NCI-H1436 treated with DMSO at 0.1 percent for 48 hours (cell line): ENCODE data around the gene TUBGCP2.
"Not testable (repeated sequence)": the region's sequence is repeated elsewhere in the genome, so short reads cannot be mapped to it uniquely, and the experiment has no call there.

Source experiments
- DNase-seq: peaks from one replicate; lab custom pipeline; 2025; lab: John Stamatoyannopoulos, UW

The TUBGCP2 gene

DNA sequence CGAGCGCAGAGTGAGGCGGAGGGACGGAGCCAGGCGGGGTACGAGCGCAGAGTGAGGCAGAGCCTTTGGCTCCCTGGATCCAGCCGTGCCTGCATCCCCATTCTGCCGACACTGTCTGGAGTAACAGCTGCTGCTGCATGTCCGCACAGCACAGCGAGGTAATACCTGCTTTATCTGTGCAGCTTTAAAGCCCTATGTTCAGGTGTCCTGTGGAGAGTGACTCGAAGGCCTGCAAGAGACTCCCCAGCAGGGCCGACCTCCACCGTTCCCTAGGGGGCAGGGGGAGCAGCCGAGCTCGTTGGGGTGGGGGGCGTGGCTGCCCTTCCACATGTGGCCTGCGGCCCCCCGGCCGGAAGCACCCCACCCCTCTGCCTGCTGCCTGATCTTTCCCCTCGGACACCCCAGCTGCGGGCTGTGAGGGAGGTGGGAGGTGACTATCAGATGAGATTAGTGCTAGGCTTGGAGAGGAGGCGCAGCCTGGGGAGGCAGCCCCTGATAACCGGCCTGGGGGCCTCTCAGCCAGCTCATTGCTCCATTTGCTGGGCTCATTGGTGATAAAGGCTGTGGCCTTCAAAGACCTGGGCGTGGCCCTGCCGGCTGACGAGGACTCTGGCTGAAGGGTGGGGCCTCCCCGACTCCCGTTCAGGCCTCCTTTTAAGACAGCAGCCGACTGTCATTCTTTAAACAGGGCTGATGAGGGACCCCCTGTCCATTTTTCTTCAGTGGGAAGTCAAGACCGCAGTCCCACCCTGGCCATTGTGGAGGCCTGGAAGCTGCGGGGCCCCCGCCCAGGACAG lies 63.0 kb downstream of the TUBGCP2 start:
- no peak for DNase-seq

DNA sequence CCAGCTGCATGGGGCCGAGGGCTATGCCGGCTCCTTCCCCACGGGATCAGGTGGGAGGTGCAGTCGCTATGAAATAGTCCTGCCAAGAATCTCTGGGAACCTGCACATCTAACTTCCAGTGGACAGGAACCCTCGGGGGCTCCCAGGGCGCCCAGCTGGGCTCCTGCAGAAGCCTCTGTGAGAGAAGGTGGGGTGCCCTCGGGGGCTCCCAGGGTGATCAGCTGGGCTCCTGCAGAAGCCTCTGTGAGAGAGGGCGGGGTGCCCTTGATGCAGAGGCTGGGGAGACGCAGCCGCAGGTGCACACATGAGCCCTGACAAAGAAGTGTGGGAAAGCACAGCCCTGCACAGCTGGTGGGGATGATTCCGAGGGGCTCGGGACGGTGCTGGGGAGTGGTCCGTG lies 65.1 kb downstream of the TUBGCP2 start:
- no peak for DNase-seq

DNA sequence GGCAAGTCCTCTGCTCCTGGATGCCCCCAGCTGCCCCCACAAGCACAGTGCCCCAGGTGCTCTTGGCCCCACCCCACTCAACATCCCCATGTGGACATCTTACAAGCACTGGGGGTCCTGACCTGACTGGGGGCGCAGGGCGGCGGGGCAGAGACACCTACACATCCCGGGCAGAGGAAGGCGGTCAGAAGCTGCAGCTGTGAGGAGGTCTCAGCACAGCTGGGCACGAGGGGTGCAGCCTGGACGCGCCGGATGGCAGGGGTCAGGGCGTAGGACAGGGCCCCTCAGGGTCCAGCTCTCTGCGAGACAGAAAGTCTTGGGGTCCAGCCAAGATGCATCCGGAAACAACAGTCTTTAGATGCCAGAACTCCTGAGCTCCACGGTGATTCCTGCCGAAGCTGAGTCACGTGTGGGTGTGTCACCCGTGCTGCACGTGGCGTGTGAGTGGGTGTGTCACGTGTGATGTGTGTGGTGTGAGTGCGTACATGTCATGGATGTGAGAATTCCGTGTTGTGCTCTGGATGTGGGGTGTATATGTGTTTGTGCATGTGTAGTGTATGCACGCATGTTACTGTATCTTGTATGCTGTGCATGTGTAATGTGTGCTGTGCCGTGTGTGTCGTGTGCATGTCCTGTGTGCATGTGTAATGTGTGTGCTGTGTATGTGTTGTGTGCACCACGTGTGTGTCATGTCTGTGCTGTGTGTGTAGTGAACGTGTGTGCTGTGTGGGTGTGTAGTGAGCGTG lies 65.9 kb downstream of the TUBGCP2 start:
- no peak for DNase-seq

DNA sequence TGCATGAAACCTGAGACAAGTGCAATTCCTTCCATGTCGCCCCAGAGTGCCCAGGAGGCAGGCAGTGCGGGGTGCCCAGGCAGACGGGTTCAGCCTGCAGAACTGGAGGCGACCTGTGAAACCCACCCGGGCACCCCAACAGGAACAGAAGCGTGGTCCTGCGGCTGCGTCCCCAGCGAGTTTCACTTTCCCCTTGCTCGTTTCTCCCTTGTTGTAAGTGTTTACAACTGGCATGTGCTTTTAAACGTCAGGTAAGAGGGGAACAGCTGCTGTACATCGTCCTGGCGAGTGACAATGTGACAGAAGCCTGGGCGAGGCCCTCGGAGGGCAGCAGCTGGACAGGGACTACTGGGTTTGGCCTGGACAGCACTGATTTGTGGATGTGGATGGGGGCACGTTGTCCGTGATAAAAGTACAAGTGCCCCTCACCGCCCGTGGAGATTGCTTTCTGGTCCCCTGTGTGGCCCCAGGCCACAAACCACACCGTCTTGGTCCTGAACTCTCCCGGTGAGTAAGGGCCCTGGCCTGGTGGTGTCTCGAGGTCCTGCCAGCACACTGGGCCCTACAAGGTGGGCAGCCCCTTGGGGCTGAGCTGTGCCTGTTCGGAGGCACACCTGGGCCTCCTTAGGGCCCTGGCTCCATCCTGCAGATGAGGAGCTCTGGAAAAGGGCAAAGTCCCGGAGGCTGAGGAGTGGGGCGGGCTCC lies 67.0 kb downstream of the TUBGCP2 start:
- DNase-seq = no peak

DNA sequence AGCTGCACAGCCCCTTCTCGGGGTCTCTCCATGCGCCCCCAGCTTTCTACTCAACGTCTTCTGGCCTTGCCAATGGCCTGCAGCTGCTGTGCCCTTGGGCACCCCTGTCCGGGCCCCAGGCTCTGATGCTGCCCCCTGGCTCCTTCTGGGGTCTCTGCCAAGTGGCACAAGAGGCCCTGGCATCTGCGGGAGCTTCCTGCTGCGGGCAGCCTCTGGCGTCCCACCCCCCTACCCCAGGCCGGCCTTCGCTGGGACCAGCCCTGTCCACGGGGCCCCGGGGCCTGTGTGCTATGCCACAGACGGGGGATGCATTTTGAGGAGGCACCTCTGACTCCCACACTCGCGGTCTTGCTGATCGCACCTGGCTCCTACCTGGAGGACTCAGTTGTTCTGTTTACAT lies 68.7 kb downstream of the TUBGCP2 start:
- no peak for DNase-seq

DNA sequence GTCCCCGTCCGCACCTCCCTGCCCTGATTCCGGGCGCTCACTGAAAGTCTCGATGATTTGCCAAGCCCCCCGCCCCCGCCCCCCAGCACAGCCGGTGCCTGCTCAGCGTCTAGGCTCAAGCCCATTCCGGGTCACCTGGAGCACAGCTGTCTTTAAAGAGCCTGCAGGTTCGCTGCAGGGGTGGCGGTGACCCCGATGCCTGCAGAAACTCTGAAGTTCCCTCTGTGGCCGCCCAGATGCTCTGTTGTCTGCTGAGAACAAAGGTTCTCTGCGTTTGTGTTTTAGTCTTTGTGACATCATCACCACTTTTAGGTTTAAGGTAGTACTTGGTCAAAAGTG lies 70.2 kb downstream of the TUBGCP2 start:
- DNase-seq = no peak

DNA sequence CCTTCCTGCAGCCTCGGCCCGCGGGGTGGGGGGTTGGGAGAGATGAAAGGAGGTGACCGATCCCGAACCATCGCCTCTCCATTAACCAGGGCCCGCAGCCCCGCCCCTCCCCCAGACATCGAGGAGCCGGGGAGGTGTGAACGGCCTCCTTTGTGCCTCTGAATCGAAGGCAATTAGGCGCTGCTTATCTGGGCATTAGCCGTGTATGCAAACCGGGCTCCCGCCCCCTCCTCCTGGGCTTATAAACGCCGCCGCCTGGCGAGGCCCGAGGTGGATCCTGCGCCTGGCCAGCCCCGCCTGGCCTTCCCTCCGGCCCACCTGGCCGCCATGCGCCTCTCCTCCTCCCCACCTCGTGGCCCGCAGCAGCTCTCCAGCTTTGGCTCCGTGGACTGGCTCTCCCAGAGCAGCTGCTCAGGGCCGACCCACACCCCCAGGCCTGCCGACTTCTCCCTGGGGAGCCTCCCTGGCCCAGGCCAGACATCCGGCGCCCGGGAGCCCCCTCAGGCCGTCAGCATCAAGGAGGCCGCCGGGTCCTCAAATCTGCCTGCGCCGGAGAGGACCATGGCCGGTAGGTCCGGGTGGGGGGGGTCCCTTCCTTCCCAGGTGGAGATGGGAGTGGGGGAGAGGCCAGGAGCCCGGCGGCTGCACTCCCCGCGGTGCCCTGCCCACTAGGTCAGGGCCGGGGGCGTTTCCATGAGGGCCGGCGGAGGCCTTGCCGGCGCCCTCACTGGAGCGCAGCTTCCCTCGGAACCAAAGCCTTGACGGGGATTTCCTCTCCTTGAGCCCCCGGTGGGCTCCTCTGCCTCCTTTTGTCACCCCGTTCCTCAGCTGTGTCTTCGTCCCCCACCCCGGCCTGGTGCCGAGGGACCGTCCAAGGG lies 70.8 kb downstream of the TUBGCP2 start, which contains the start of gene VENTX:
Gene VENTX (plus strand): TSS at position 268 of the 878 bp plus-strand sequence. CDS start 60 bp downstream, at position 328.
- no peak for DNase-seq

DNA sequence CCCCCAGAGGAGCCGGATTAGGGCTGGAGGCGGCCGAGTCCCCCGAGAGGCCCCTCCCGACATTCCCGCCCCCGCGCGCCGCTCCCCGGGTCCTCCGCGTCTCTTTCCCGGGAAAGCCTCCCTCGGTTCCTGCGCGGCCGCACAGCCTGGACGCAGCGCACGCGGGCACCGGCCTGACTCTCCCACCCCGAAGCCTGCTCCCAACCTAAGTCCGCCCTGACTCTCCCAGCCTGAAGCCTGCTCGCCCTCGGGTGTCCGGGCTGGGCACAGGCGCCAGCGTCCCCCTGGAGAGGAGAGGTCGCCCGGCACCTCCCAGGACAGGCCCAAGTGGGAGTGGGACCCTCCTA lies 71.5 kb downstream of the TUBGCP2 start:
- no peak for DNase-seq

DNA sequence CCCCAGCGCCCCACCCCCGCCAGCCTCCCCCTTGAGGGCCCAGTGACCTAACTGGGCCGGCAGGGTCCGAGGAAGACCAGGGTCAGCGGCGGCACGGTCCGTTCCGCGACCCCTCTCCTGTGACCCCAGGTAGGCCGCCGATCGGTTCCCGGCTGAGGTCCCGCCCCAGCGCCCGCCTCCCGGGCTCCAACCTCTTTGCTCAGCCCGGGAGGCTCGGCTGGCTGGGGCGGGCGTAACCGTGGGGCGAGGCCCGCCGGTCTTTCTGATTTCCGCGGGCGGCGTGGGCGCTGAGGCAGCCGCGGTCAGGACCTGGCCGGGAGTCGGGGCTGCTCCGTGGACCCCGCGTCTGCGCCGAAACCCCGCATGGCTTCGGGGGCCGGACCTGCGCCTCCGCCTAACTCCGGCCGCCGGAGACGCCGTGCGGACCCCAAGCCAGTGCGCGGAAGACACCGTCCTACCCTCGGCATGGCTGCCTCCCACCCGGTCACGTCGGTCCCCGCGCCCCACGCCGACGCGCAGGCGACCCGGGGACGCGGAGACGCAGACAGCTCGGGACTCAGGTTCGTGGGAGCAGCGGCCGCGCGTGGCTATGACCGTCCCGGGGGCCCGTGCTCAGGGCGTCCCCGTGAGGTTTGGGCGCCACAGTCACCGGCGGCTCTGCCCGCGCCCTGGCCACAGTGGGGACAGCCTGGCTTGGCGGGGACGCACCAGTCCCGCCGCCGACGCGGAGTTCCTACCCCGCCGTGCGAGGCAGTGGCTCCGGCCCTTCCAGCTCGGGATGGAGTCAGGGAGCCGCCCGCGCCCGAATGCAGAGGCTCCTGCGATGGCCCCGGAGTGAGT lies 72.1 kb downstream of the TUBGCP2 start:
- no peak for DNase-seq

DNA sequence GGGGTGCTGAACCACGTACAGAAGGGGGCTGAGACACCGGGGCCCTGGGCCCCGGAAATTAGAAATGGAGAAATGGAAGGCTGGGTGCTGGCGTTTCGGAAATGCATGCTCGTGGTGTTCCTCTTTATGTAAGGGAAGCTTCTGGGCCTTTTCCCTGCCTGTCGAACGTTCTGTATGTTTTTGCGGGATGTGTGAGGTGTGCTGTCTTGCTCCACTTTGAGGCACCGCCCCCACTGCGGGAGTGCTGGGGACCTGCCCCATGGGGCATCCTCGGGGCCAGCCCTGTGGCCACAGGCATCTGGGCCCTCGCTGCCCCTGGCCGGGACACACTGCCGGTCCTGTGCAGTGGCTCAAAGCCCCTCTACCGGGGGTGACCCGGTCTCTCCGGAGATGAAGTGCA lies 72.7 kb downstream of the TUBGCP2 start:
- DNase-seq = no peak

DNA sequence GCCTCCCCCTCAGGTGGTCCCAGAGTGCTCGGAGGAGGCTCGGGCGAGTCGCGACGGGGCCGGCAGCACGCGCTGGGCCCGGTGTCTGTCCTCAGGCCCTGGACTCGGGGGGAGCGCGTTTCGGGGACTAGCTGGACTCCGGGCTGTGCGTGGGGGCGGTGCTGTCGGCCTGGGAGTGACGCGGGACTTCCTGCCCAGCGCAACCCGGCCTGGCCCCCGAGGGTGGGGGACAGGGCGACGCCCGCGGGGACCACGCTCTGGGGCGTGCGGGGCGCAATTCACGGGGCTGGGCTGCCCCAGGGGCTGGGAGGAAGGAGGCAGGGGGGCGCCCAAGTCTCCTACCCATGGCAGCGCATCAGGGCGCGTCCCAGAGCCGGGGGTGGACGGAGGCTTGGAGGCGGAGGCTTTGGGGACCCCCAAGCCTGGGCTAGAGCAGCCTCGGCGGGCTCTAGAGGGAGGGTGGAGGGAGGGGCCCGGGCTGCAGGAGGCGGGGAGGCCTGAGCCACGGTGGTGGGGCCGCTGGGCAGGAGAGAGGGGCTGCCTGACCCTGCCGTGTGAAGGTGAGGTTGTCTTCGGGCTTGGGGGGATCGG lies 73.3 kb downstream of the TUBGCP2 start:
- no peak for DNase-seq

DNA sequence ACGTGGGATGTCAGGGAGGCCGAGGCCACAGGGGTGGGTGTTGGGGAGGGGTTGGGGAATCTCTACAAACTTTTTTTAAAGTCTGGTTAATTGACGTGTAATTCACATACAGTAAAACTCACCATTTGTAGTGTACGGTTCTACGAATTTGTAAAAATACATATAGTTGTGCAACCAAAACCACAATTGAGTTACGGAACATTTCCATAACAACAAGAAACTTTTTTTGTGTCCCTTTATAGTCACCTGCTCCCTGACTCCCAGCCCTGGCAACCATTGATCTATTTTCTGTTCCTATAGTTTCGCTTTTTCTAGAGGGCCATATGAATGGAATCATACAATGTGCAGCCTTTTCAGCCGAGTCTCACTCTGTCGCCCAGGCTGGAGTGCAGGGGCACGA lies 73.9 kb downstream of the TUBGCP2 start:
- DNase-seq = not testable (repeated sequence)

DNA sequence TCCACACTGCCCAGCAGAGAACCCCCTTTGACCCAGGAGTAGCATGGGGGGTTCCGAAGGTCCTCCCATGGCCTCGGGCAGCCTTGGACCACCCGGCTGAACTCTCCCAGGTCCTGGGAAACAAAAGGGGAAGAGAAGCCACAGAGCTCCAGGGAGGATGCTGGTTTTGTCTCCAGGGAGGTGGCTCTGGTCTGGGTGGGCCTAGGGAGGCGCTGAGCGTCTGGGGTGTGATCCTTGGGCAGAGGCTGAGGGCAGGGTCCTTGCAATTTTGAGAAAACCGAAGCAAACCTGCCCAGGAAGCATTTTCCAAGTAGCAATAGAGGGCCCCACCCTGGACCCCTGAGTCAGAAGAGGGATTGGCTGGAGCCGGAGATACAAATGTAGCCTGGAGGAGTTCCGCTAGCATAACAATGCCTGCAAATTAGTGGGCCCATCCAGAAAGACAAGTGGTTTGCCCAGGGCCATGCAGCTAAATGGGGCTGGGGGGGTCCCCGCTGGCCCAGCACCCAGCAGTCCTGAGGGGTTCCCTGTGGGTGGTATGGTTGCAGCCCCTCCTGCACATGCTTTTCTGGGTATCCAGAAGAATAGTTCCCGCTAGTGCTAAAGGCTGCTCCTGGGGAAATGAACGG lies 76.6 kb downstream of the TUBGCP2 start:
- DNase-seq = no peak

DNA sequence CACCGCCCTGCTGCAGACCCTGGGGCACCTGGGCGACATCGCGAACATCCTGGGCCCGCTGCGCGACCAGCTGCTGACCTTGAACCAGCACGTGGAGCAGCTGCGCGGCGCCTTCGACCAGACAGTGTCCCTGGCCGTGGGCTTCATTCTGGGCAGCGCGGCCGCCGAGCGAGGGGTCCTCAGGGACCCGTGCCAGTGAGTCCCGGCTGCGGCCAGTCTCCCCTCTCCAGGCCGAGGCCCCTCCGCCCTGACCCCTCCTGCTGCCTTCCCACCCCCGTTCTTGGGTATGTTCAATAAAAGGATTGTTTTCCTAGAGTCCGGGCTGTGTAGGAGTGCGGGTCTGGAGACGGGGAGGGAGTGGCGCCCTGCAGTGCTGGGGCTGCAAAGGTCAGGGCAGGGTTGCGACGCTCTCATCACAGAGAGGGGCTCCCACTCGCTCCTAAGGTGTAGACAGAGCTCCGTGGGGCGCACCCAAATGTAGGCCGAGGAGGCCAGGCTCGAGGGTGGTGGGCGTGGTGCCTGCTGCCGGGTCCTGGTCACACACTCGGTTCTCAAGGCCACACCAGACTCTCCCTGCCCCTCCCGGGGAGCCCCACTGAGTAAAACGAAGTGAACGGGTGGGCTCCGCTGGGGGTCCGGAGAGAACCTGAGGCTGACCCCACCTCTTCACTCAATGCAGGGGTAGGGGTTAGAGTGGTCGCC lies 77.3 kb downstream of the TUBGCP2 start:
- no peak for DNase-seq

DNA sequence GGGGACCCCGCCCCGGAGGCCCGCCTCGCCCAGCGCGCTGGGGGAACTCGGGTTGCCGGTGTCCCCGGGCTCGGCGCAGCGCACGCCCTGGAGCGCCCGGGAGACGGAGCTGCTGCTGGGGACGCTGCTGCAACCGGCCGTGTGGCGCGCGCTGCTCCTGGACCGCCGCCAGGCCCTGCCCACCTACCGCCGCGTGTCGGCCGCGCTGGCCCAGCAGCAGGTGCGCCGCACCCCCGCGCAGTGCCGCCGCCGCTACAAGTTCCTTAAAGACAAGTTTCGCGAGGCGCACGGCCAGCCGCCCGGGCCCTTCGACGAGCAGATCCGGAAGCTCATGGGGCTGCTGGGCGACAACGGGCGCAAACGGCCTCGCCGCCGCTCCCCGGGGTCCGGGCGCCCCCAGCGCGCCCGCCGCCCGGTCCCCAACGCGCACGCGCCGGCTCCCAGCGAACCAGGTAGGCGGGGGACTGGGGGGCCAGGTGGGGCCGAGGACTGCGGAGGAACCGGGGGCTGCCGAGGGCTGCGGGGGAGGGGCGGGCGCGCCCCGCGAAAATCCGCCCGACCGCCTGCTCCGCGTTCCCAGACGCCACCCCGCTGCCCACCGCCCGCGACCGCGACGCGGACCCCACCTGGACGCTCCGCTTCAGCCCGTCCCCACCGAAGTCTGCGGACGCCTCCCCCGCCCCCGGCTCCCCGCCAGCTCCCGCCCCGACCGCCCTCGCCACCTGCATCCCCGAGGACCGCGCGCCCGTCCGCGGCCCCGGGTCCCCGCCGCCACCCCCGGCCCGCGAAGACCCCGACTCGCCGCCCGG lies 78.1 kb downstream of the TUBGCP2 start:
- DNase-seq = no peak

DNA sequence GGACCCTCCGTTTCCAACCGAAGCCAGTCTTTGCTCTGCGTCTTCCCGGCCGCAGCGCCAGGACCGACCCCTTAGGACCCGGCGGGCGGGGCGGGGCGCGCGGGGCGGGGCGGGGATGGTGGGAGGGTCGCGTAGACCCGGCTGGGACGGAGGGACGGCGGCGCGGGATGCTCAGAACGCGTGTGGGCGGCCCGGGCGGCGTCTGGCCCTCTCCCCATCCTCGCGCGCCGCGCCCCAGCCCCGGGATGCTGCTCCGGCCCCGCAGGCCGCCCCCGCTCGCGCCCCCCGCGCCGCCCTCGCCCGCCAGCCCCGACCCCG lies 78.7 kb downstream of the TUBGCP2 start, which contains the start of gene UTF1:
Gene UTF1 (plus strand): TSS at position 174 of the 318 bp plus-strand sequence. CDS start 72 bp downstream, at position 246.
- no peak for DNase-seq

DNA sequence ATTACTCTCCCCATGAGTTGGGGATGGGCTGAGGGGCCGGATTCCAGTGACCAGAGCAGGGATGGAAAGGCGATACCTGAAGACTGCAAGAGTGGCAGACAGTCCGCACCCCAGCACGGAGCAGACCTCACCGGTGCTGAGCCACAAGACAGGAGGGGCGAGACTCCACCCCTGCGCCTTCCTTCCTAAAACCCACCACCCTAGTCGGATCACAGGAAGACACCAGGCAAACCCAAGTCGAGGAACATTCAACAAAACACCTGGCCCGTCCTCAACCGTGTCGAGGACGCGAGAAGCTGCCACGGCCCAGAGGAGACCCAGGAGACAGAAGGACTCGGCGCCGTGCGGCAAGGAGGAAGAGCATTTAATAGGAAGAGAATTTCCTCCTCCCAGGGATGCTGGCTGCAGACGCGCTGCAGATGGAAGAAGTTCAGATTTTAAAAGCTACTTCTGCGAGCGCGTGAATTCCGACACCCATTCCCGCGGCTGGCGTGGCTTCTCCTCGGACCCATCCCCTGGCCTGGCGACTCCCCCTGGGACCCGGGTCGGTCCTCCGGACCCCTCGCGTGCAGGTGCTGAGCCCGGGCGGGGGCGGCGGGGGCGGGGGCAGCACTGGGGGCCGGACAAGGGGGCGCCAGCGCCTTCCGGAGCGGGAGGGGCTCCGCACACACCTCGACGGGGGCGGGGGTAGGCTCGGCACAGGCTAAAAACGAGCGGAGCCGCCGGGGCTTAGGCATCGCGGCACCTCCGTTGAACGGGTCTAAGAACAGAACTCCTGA lies 79.2 kb downstream of the TUBGCP2 start:
- no peak for DNase-seq
